GM19452 (cell line): ENCODE results near the gene RBM45.
"Not testable (repeated sequence)": the region's sequence is repeated elsewhere in the genome, so short reads cannot be mapped to it uniquely, and the experiment has no call there.

Source experiments
- ATAC-seq: cut with Tn5 transposase; IDR thresholded peaks from one replicate; pipeline ENCODE4 v1.9.1; 2021; ENCODE audit not compliant: unreplicated experiment

Gene RBM45

GRCh38 chr2:178112202-178113152 is at the start of gene RBM45:
TSS of gene RBM45 (plus strand) at chr2:178112437. CDS start at chr2:178112547, 110 bp downstream.
- ATAC-seq: peak; percentile 90

- no peak for ATAC-seq
Measured at GRCh38 chr2:178066324-178066723, 45.9 kb upstream of the RBM45 start.

- no peak for ATAC-seq
Measured at GRCh38 chr2:178066890-178067669, 45.2 kb upstream of the RBM45 start.

GRCh38 chr2:178068823-178069454 is 43.3 kb upstream of the RBM45 start:
- ATAC-seq: no peak

GRCh38 chr2:178069551-178069950 is 42.7 kb upstream of the RBM45 start:
- ATAC-seq: no peak

DNA sequence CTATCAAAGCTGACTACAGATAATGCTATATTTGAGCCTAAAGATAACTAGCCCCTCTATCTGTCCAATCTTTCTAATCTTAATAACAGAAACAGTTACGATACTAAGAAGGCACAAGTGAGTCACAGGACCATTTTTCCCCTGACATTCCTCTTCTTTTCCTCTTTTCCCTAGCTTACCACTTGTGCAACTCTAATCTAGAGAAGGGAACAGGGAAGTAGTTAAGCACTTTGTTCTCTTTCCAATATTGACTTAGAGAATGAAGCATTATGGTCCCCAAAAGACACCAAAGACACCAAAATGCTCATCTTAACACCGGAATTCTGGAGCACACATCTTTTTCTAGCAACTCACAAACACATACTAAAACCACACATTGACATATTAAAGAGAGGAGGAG is 41.4 kb upstream of the RBM45 start:
- ATAC-seq: no peak

GRCh38 chr2:178072000-178072382 is 40.2 kb upstream of the RBM45 start:
- ATAC-seq: no peak

DNA sequence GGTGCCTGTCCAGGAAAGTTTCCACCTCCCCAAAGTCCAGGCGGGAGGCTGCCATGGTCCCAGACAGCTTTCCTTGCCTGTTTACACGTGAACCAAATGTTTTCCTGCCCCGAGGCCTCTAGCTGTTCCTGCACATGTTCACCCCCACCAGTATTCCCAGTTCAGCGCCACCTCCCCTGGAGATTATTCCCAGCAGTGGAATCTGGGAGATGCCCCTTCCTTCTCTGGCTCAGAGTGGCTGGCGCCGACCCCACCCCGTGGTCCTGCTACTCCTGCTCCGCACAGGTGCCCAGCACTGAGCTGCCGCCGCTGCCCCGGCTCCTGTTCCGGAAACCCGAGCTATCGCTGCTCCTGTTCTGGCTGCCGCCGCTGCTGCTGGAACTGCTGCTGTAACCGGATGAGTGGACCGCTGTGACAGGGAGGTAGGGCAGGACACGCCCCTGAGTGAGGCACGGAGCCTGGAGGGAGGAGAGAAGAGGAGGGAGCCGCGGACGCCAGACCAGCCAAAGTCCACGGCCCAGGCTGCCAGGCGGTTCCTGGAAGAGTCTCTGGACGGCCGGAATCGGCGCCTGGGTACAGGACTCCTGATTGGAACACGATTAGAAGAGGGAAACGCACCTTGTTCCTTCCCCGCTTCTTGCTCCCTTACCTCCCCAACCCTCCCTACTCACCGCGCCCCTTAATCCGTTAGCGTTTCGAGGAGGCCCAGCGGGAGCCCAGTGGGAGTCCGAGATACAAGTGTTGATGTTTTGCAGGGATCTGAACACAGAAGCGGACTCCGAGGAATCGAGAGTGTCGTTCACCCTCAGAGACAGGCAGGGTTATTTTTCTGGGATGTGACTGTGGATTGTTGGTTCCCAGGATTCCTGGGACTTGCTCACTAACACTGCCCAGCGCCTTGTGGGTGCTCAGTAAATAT is 39.6 kb upstream of the RBM45 start, which contains the start of gene PDE11A:
PDE11A (minus strand) TSS at position 395 of the 919 bp plus-strand sequence; CDS start at position 55, 340 bp downstream.
- no peak for ATAC-seq

DNA sequence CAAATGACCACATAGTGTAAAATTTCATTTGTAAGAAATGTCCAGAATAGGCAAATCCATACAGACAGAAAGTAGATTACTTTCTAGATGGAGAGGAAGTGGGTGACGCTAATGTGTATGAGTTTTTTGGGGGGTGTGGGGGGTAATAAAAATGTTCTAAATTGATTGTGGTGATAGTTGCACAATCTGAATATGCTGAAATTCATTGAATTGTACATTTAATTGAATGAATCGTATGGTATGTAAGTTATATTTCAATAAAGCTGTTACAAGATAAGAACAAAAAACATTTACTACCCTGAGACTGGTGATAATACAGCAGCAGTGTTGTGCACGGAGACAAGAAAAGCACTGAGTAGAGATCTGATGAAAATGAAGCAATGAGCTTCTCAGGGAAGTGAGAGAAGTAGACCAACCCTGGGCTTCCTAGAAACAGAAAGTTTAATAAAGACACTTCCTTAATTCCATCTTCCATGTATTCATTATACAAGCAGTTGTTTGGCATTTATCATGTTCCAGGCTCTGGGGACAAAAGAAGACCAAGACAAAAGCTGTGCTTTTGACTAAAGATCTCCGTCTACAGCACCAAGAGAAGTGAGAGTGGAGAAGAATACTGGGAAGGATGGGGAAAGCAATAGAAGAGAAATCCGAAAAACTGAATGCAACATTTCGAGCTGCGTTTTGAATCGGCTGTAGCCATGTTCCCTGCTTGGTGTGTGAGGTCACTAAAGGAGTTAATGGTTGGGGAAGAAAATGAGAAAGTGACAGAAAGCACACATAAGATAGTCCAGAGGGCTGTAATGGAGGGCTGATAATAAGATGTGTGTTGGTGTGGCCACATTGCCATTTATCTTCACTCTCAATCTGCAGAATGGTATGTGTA is 37.9 kb upstream of the RBM45 start:
- ATAC-seq: no peak

DNA sequence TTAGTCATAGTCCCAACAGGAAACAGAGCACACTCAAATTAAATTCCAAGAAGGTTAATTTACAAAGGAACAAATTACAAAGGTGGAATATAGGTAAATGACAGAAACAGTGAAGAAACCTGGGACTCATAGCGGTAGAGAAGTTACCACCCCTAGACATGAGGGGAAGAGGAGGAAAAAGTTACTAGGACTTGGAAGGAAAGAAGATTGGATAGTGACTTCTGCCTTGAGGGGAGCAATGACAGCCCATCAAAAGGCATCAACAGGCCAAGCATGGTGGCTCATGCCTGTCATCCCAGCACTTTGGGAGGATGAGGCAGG is 37.3 kb upstream of the RBM45 start:
- no peak for ATAC-seq

GRCh38 chr2:178076130-178076529 is 36.1 kb upstream of the RBM45 start:
- ATAC-seq: no peak

- ATAC-seq: not testable (repeated sequence)
Measured at GRCh38 chr2:178079279-178079678, 33.0 kb upstream of the RBM45 start.

DNA sequence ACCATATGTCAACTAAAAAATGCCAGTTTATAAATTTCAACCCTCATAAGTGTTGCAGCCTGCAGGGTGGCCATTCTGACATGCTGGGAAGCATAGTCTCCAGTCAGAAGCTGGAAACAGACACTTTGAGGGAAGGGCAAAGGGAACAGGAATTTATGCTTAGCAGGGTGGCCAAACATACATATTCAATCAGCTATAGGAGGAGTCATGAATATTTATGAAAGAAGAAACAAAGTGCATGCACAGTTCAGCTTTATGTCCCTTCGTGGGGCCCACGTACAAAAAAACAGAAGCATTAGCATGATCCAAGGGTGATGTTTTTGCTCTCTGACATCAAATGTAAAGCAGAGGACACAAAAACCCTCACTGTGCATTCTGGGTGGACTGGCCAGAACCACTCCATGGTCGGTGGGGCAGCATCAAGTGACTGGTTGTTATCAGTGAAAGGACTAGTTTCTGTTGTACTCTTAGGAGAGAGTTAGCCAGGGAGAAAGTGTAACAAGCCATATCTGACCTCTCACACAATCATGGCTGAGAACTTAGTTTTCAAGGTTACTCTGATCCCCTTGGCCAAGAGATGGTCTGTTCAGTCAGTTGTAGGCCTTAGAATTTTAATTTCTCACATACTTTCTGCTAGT is 29.7 kb upstream of the RBM45 start:
- ATAC-seq: no peak

DNA sequence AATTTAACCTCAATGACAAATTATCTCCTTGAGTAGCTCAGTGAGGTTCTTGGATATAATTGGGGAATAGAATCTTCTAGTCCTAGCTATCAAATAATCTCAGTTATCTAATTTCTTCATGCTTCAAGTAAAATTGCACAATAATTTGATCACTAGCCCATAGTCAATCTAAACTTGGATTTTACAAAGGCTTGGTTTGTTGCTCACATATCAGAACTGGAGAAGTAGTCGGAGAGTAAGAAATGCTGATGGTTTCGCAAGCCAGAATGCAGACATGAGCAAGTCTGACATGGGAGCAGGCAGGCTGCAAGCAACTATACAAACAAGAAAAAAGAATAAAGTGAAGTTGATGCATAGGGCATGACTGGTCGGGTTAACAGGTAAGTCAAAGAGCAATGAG is 28.0 kb upstream of the RBM45 start:
- no peak for ATAC-seq

DNA sequence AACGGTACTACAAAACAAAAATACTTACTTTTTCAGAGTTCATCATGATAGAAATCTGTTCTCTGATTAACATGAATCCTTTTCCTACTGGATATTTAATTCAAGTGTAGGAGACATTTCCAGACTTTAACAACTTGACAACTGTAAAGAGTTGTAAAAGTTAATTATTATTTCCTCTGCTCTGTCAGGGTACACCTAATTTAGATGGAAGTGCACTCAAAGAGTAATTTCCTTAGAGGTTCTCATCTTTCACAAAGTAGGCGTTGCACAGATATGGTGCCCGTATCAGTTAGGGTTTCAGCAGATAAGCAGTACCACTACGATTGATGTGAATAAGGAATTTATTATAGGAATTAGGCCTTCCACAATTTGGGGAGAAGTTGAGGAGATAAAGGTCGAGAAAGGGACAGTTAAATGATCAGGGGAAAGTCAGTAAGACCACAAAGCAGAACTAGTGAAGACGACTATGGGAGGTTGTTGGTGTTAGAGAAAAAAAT is 23.4 kb upstream of the RBM45 start:
- no peak for ATAC-seq

DNA sequence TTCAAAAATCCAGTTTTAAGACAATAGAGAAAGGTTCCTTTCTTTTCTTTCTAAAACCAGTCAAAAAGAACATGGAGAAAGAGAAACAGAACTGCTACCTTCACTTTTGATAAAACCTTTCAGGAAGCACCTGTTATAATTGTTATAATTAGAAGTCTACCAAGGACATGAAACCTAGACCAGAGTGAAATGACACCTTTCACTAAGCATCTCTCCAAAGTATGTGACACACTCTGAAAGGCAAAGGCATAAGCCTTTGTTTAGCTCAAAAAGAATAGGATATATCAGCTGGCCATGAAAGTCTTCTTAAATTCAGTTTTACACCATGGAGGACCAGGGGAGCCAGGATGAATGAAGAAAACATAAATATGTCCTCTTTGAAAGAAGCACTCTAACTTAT is 18.8 kb upstream of the RBM45 start:
- no peak for ATAC-seq

GRCh38 chr2:178101321-178102079 is 10.7 kb upstream of the RBM45 start:
- ATAC-seq: no peak

- ATAC-seq: no peak
Measured at GRCh38 chr2:178105566-178105965, 6.7 kb upstream of the RBM45 start.
